ENCODE results near the gene CXorf38.

The CXorf38 gene

GRCh38 chrX:40647307-40648197 is at the start of gene CXorf38:
TSS of gene CXorf38 (minus strand) at chrX:40647561. CDS start at chrX:40647520, 41 bp downstream.
- 0 out of 2 replicates have a peak, but pooled peaks have one; percentile 28 for TF ChIP-seq CTCF (conservative IDR thresholded peaks at IDR 0.05; ENCODE audit: low read depth, low read length)
- Histone ChIP-seq H4K20me1 (ENCODE audit: insufficient read depth) (no peaks in the 10 kb centered on the region), H3K79me2 (ENCODE audit: insufficient read depth, low read depth) (peaks cover 37% of the 10 kb centered on the region), H3K9ac (peak within 1 kb of the TSS; percentile 58; the same call in 1 of the 2 replicates), H3K27me3 (ENCODE audit: insufficient read depth, low read depth) (no peaks in the 10 kb centered on the region), H2AFZ (ENCODE audit: low read depth) (peak within 1 kb of the TSS; percentile 18), H3K4me2 (peak within 1 kb of the TSS; percentile 84), H3K36me3 (ENCODE audit: insufficient read depth) (no peaks in the 10 kb centered on the region), H3K4me3 (IDR thresholded peaks at IDR 0.05; ENCODE audit: insufficient read depth, low read depth, low read length) (no peak within 1 kb of the TSS), H3K4me1 (ENCODE audit: low read depth, poor library complexity, severe bottlenecking) (peaks cover 35% of the 10 kb centered on the region), H3K27ac (peak within 1 kb of the TSS; percentile 52)

- Histone ChIP-seq H3K4me2 (no peak overlapping the region), H3K36me3 (ENCODE audit: insufficient read depth) (no peaks in the 10 kb centered on the region), H3K27me3 (ENCODE audit: insufficient read depth, low read depth) (no peaks in the 10 kb centered on the region), H3K4me1 (ENCODE audit: low read depth, poor library complexity, severe bottlenecking) (no peaks in the 10 kb centered on the region), H3K27ac (no peak overlapping the region), H3K4me3 (IDR thresholded peaks at IDR 0.05; ENCODE audit: insufficient read depth, low read depth, low read length) (no peak overlapping the region), H3K9ac (no peak overlapping the region), H4K20me1 (ENCODE audit: insufficient read depth) (no peaks in the 10 kb centered on the region), H2AFZ (ENCODE audit: low read depth) (no peak overlapping the region), H3K79me2 (ENCODE audit: insufficient read depth, low read depth) (no peaks in the 10 kb centered on the region)
- TF ChIP-seq CTCF (conservative IDR thresholded peaks at IDR 0.05; ENCODE audit: low read depth, low read length): no peak
Observed at GRCh38 chrX:40694802-40695201, 47.4 kb upstream of the CXorf38 start.

GRCh38 chrX:40688929-40689328 is 41.6 kb upstream of the CXorf38 start:
- H3K79me2 ChIP-seq (ENCODE audit: insufficient read depth, low read depth): no peaks in the 10 kb centered on the region
- no peaks in the 10 kb centered on the region for H3K27me3 ChIP-seq (ENCODE audit: insufficient read depth, low read depth)
- H4K20me1 ChIP-seq (ENCODE audit: insufficient read depth): no peaks in the 10 kb centered on the region
- H3K4me2 ChIP-seq: no peak overlapping the region
- TF ChIP-seq CTCF (conservative IDR thresholded peaks at IDR 0.05; ENCODE audit: low read depth, low read length): no peak
- H3K4me3 ChIP-seq (IDR thresholded peaks at IDR 0.05; ENCODE audit: insufficient read depth, low read depth, low read length): no peak overlapping the region
- no peaks in the 10 kb centered on the region for H3K36me3 ChIP-seq (ENCODE audit: insufficient read depth)
- no peaks in the 10 kb centered on the region for H3K4me1 ChIP-seq (ENCODE audit: low read depth, poor library complexity, severe bottlenecking)
- no peak overlapping the region for H3K27ac ChIP-seq
- H3K9ac ChIP-seq: no peak overlapping the region
- no peak overlapping the region for H2AFZ ChIP-seq (ENCODE audit: low read depth)

- Histone ChIP-seq H3K9ac (no peak overlapping the region), H3K27ac (no peak overlapping the region), H3K27me3 (ENCODE audit: insufficient read depth, low read depth) (no peaks in the 10 kb centered on the region), H3K4me1 (ENCODE audit: low read depth, poor library complexity, severe bottlenecking) (no peaks in the 10 kb centered on the region), H3K4me2 (no peak overlapping the region), H3K4me3 (IDR thresholded peaks at IDR 0.05; ENCODE audit: insufficient read depth, low read depth, low read length) (no peak overlapping the region), H4K20me1 (ENCODE audit: insufficient read depth) (no peaks in the 10 kb centered on the region), H3K79me2 (ENCODE audit: insufficient read depth, low read depth) (no peaks in the 10 kb centered on the region), H2AFZ (ENCODE audit: low read depth) (no peak overlapping the region), H3K36me3 (ENCODE audit: insufficient read depth) (no peaks in the 10 kb centered on the region)
- TF ChIP-seq CTCF (conservative IDR thresholded peaks at IDR 0.05; ENCODE audit: low read depth, low read length): no peak
Observed at GRCh38 chrX:40687169-40687568, 39.8 kb upstream of the CXorf38 start.
